Measurements from ENCODE around the gene LKAAEAR1.

DNA sequence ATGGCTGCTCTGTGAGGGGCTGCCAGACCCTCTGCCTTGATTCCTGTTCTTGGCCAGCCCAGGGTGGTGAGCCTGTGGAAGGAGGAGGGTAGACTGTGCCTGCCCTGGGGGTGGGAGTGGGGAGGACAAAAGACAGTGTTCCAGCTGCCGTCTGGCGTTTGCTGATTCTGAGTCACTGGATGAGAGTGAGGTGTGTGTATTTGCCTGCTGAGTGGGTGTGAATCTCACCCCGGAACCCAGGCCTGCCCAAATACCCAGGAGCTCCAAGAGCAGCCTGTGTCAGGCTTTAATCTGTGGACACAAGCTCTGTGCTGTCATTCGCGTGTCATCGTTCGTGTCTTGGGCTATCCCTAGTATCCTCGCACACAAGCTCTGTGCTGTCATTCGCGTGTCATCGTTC is 2.6 kb upstream of the LKAAEAR1 start:
- TF ChIP-seq EP300 (IDR thresholded peaks at IDR 0.05) (no peak), POLR2A (IDR thresholded peaks at IDR 0.05) (no peak), POLR2AphosphoS5 (IDR thresholded peaks at IDR 0.05) (no peak)
- TF ChIP-seq, protein P1, sequence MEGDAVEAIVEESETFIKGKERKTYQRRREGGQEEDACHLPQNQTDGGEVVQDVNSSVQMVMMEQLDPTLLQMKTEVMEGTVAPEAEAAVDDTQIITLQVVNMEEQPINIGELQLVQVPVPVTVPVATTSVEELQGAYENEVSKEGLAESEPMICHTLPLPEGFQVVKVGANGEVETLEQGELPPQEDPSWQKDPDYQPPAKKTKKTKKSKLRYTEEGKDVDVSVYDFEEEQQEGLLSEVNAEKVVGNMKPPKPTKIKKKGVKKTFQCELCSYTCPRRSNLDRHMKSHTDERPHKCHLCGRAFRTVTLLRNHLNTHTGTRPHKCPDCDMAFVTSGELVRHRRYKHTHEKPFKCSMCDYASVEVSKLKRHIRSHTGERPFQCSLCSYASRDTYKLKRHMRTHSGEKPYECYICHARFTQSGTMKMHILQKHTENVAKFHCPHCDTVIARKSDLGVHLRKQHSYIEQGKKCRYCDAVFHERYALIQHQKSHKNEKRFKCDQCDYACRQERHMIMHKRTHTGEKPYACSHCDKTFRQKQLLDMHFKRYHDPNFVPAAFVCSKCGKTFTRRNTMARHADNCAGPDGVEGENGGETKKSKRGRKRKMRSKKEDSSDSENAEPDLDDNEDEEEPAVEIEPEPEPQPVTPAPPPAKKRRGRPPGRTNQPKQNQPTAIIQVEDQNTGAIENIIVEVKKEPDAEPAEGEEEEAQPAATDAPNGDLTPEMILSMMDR (IDR thresholded peaks at IDR 0.05) = no peak
